A549 treated with GW870086 at 1 μM for 4 hours (cell line): ENCODE results near the gene E2F6. TPM values are rescaled to one million over a fixed set of nuclear protein-coding genes. Genes with fewer than 3 reads are reported as not detected.

Experiments used
- total RNA-seq: library from RNA; stranded (reverse); fragments of 200-300 nt; extraction: Qiagen RNA extraction; gene quantifications from 5 replicates; pipeline ENCODE4 v1.2.3, GENCODE V29; 2022; ENCODE audit warnings: low read depth

E2F6 gene
- 24.0 to 26.4 TPM (median 24.3 TPM) in 5 replicates for total RNA-seq

GRCh38 chr2:11465485-11466306, at the start of gene E2F6:
E2F6 (minus strand) TSS chr2:11466161; CDS start chr2:11465879, 282 bp downstream.

Other genes with a start within 250 kb of the E2F6 start
- gene ROCK2, start 121.5 kb downstream of the E2F6 start, total RNA-seq, result 18.3 to 28.2 TPM (median 26.7 TPM) in 5 replicates
- gene GREB1, start 67.9 kb upstream of the E2F6 start, total RNA-seq, result 1.7 to 3.7 TPM (median 3.0 TPM) in 5 replicates
- not detected in 5 replicates for gene NTSR2, start 204.0 kb upstream of the E2F6 start, total RNA-seq